Lung microvascular endothelial cell (primary cell): Measurements from ENCODE around the gene OR56B4. TPM values are rescaled to one million over a fixed set of nuclear protein-coding genes. Genes with fewer than 3 reads are reported as not detected.
"Not testable (repeated sequence)": the region's sequence is repeated elsewhere in the genome, so short reads cannot be mapped to it uniquely, and the experiment has no call there.

Source experiments
- DNase-seq, 2 donors: peaks; one replicate each; pipeline versions ENCODE4 v3.0.0 to v3.0.0-alpha.2; 2010; ENCODE audit warnings: low read depth in 2 of 2
- total RNA-seq: library from RNA; depleted of rRNA; stranded (reverse); fragments of >200 nt; gene quantifications from 2 replicates; pipeline ENCODE4 v1.2.1, GENCODE V29; 2014

The OR56B4 gene
- not detected in 2 replicates for total RNA-seq

GRCh38 chr11:6107384-6107783, at the start of gene OR56B4:
TSS of gene OR56B4 (plus strand) at chr11:6107684. CDS start at chr11:6107779, 95 bp downstream.
- not testable (repeated sequence) for DNase-seq

GRCh38 chr11:6061475-6061874, 46.0 kb upstream of the OR56B4 start:
- no peak for DNase-seq

GRCh38 chr11:6062691-6063358, 44.7 kb upstream of the OR56B4 start:
- DNase-seq: no peak

GRCh38 chr11:6067502-6067901, 40.0 kb upstream of the OR56B4 start:
- no peak for DNase-seq

GRCh38 chr11:6076443-6076842, 31.0 kb upstream of the OR56B4 start:
- DNase-seq: not testable (repeated sequence)

GRCh38 chr11:6077723-6078122, 29.8 kb upstream of the OR56B4 start:
- no peak for DNase-seq

GRCh38 chr11:6079463-6079862, 28.0 kb upstream of the OR56B4 start:
- DNase-seq: no peak

GRCh38 chr11:6083129-6083528, 24.4 kb upstream of the OR56B4 start:
- DNase-seq: no peak

GRCh38 chr11:6084587-6084986, 22.9 kb upstream of the OR56B4 start:
- no peak for DNase-seq

GRCh38 chr11:6094186-6094585, 13.3 kb upstream of the OR56B4 start:
- peak in 1 of 2 donors; percentile 46 for DNase-seq

- no peak for DNase-seq
These were observed 11.7 kb upstream of the OR56B4 start for GRCh38 chr11:6095798-6096197.

- peak in 1 of 2 donors; percentile 73 for DNase-seq
These were observed 11.1 kb upstream of the OR56B4 start for GRCh38 chr11:6096417-6096816.

- no peak for DNase-seq
These were observed 7.9 kb upstream of the OR56B4 start for GRCh38 chr11:6099577-6099976.

GRCh38 chr11:6110011-6110410, 2.5 kb downstream of the OR56B4 start:
- no peak for DNase-seq

- no peak for DNase-seq
These were observed 4.2 kb downstream of the OR56B4 start for GRCh38 chr11:6111673-6112072.

- no peak for DNase-seq
These were observed 9.2 kb downstream of the OR56B4 start for GRCh38 chr11:6116638-6117037.

GRCh38 chr11:6124245-6124644, 16.8 kb downstream of the OR56B4 start:
- DNase-seq: no peak

- no peak for DNase-seq
These were observed 20.4 kb downstream of the OR56B4 start for GRCh38 chr11:6127881-6128280.

GRCh38 chr11:6129011-6129410, 21.5 kb downstream of the OR56B4 start:
- DNase-seq: no peak

GRCh38 chr11:6129635-6130034, 22.2 kb downstream of the OR56B4 start:
- no peak for DNase-seq

GRCh38 chr11:6132431-6132830, 24.9 kb downstream of the OR56B4 start:
- DNase-seq: no peak

- DNase-seq: not testable (repeated sequence)
These were observed 28.5 kb downstream of the OR56B4 start for GRCh38 chr11:6135936-6136335.

- no peak for DNase-seq
These were observed 35.5 kb downstream of the OR56B4 start for GRCh38 chr11:6142936-6143335.

- DNase-seq: not testable (repeated sequence)
These were observed 36.3 kb downstream of the OR56B4 start for GRCh38 chr11:6143737-6144136.
